NCI-H526 treated with DMSO at 0.1 percent for 48 hours (cell line): ENCODE data around the gene RALGPS2.
"Not testable (repeated sequence)": the region's sequence is repeated elsewhere in the genome, so short reads cannot be mapped to it uniquely, and the experiment has no call there.

Source experiments
- DNase-seq: peaks from one replicate; lab custom pipeline; 2025; lab: John Stamatoyannopoulos, UW

The RALGPS2 gene

GRCh38 chr1:178944729-178945128, 219.7 kb downstream of the RALGPS2 start:
- DNase-seq = no peak

DNA sequence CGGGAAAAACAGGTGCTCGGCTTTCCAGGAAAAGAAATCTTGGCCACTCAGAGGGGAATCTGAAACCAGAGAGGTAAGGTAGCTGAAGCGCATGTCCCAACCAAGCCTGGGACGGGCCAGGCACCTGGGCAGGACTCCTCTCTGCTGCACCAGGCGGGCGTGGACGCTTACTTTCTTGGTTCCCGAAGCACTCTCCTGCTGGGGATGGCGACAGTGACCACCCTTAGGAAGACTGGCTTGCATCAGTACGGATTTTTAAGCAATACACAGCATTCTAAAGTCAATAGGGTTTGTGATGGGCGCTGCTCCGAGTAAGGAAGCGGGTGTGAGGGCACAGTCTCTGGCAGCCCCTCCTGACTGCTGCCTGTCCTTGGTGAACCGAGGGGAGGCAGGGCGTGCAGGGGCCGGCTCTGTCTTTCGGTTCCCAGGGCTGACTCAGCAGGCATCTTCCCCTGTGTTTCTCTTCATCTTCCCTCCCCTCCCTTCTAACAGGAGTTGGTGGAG, 220.8 kb downstream of the RALGPS2 start:
- no peak for DNase-seq

- no peak for DNase-seq
Observed at GRCh38 chr1:178946416-178946815, 221.4 kb downstream of the RALGPS2 start.

DNA sequence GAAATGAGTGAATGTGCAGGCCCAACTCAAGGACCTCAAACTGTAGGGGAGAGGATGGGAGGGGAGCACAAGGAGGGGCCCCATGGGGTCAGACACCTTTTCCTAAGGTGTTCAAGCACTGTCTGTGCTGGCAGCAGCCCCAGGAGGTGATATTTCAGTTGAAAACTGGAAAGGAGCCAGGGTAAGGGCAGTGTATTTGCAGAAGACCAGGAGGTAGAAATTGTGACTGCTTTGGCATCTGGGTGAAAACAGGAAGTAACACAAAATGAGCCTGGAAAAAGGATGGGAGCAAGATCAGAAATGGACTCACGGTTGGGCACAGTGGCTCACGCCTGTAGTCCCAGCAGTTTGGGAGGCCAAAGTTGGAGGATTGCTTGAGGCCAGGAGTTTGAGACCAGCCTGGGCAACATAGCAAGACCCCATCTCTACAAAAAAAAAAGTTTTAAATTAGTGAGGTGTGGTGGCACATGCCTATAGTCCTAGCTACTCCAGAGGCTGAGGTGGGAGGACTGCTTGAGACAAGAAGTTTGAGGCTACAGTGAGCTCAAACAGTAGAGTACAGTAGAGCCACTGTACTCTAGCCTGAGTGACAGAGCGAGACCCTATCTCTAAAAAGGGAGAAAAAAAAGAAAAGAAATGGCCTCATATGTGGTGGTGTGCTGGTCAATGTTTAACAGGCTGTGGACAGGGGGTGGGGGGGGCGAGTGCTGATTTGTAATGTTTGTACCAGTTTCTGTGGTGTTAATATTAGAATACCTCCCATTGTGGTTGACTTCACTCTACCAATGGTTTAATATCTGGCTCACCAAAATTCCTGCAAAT, 222.0 kb downstream of the RALGPS2 start:
- DNase-seq = no peak

GRCh38 chr1:178947677-178947981, 222.6 kb downstream of the RALGPS2 start:
- no peak for DNase-seq

DNA sequence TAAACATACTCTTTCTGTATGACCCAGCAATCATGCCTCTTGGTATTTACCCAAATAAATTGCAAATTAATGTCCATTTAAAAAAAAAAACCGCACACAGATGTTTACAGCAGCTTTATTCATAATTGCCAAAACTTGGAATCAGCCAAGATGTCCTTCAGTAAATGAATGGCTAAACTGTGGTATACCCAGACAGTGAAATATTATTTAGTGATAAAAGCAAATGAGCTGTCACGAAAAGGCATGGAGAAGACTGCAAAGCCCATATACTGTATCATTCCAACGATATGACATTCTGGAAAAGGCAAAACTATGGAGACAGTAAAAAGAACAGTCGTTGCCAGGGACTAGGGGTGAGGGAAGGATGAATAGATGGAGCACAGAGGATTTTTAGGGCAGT, 223.6 kb downstream of the RALGPS2 start:
- no peak for DNase-seq

GRCh38 chr1:178949866-178950265, 224.8 kb downstream of the RALGPS2 start:
- DNase-seq = not testable (repeated sequence)

GRCh38 chr1:178951600-178951999, 226.6 kb downstream of the RALGPS2 start:
- no peak for DNase-seq

DNA sequence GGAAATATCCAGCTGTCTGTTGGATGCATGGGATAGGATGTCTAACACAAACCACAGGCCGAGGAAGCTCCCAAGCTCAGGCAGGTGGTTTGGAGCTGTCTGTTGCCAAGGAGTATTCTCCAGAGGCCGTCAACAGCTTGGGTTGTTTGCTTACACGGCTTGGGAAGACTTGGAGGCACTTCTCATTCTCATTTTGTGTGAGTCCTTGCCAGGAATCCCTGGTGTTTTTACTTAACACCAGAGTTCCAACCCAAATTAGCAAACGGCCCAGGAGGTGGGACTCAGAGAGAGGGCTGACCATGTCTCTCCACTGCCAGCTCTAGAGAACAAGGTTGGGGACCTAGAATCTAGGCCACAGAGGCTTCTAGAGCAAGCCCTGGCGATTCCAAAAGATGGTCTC, 228.0 kb downstream of the RALGPS2 start:
- DNase-seq = no peak

DNA sequence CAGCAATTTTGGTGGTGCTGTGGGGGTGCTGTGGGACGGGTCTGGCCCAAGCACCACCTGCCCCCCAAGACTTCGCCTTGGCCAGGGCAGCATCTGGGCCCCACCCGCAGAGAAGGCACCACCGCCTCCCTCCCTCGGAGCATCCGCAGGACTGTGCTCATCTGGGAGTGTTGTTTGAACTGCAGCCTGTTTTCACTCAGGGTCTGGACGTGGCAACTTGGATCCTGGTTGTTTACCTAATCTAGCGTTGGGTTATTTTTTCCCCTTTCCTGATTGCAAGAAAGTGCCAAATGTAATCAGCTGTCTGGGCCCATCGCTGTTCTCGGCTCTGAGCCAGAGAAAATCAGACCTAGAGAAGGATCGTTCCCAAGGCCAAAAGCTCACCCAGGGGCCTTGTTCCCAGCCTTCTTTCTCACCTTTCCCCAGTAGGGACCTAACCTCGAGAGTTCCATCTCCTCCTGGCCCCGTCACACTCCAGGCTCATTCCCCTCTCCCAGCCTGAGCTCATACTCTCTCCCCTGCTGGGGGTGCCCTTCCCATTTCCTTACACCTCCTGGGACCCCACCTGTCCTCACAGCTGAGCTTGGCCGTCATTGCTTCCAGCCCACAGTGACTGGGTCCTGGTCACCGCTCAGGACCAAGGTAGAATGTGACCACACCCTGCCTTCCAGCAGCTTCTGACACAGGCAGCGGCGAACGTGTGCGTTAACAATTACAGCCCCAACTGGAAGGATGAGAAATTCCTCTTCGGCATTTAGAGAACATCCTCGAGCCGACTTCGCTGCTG, 228.7 kb downstream of the RALGPS2 start:
- DNase-seq = no peak

DNA sequence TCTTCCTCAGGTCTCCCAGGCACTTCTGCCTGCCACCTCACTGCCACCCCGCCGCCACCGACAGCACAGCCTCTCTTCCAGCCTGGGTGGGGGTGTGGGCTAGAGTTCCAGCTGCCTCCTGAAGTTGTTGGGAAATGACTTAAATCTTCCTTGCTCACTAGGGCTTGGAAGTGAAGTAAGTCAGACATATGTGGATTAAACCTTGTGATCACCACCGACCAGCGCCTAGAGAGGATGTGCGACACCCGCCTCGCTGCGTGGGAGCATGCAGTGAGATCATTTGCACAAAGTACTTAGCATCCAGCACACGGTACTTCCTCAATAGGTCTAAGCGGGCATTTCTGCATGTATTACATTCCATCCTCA, 229.3 kb downstream of the RALGPS2 start:
- DNase-seq = no peak

GRCh38 chr1:178954937-178955336, 229.9 kb downstream of the RALGPS2 start:
- DNase-seq = no peak

GRCh38 chr1:178955391-178955954, 230.4 kb downstream of the RALGPS2 start:
- DNase-seq = no peak

- DNase-seq = no peak
Observed at GRCh38 chr1:178958491-178958890, 233.4 kb downstream of the RALGPS2 start.

GRCh38 chr1:178959543-178960460, 234.8 kb downstream of the RALGPS2 start:
- no peak for DNase-seq

GRCh38 chr1:178960482-178961240, 235.6 kb downstream of the RALGPS2 start:
- DNase-seq = no peak

DNA sequence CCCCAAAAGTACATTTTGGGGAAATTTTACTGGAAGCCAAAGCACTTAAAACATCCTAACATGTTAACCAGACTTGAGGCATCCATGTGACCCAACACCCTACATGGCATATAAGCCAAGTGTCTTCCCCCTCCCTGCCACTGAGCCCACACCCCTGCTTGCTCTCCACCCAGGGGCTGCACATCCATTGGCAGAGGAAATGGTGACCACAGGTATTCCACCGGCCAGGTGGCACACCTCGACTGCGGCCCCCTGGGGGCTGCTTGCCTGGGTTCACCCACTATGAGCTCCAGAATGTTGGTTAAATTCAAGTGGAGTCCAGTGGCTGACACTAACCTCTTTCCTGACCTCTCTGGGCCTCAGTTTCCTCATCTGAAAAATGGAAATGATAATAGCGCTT, 236.3 kb downstream of the RALGPS2 start:
- DNase-seq = no peak

GRCh38 chr1:178961868-178962267, 236.8 kb downstream of the RALGPS2 start:
- no peak for DNase-seq

- DNase-seq = no peak
Observed at GRCh38 chr1:178962853-178963711, 238.0 kb downstream of the RALGPS2 start.
